ENCODE measurements around the gene NDP.

NDP gene, protein sequence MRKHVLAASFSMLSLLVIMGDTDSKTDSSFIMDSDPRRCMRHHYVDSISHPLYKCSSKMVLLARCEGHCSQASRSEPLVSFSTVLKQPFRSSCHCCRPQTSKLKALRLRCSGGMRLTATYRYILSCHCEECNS

DNA sequence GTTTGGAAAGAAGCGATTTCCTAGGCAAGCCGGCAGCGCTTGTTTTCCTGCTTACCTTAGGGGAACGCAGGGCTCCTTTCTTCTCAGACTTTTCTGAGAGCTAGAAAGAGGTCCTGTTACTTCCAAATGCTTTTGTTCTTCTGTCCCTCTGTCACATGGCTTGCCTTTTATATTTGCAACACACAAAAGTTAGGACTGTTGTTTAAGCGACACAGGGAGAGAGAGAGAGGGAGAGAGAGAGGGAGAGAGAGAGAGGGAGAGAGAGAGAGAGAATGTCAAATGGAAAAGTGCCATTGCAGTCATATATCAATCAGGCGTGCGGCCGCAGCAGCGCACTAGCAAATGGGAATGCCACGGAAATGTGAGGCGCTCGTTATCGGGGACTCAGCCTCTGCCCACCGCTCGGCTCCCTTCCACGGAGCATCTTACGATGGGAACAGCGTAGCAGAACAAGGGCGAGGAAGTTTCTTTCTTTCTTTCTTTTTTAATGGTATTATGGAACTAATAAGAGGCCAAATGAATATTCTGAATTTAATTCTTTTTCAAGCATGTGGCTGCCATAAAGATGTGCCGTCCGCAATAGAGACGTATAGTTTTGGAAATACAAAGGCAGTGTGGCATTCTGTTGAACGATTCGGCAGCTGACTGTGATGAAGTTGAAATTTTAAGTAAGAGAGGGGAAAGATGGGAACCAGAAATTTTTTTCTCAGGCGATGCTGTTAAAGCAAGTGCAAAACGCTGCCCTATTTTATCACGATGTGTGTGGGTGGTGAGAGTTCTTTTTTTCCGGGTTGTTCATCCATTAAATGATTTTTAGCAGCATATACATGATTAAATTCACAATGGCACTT, at the start of gene NDP:
NDP (minus strand) TSS at position 142 of the 851 bp plus-strand sequence. CDS start 14,745 bp downstream, outside the sequence.
- no peak for DNase-seq (ENCODE audit: low spot score)

DNA sequence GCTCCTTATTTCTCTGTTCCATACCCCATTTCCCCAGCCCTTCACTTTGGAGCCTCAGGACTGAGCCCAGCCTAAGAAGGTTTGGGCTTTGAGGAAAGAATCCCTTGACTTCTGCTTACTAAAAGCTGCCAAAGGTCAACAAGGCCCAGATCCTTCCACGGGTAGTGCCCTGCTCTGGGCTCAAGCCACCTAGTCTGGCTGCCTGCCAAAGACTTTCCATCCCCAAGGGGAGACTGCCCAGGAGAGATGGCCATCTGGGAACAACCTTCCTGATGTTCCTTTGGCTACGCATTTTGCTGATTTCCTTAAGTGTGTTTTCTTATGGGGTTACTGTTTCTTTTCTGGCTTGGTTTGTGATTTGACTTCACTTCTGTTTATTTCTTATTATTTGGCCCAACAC, 49.8 kb upstream of the NDP start:
- no peak for DNase-seq (ENCODE audit: low spot score)

DNA sequence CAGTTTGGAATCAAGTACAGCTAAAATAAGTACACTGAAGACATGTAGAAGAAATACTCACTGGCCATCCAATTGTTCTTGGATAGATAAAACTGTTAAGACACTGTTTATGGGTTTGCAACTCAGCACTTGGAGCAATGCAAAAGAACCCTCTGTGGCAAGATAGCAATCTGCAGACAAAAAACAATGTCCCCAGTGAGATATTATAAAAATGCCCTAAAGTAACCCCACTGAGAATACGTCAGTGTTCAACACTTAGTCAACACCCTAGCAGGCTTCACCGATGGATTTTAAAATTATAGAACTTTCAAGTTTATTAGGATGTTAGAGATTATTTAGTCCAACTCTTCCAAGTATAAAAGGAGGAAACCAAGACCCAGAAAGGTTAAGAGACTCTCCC, 47.5 kb upstream of the NDP start:
- no peak for DNase-seq (ENCODE audit: low spot score)

DNA sequence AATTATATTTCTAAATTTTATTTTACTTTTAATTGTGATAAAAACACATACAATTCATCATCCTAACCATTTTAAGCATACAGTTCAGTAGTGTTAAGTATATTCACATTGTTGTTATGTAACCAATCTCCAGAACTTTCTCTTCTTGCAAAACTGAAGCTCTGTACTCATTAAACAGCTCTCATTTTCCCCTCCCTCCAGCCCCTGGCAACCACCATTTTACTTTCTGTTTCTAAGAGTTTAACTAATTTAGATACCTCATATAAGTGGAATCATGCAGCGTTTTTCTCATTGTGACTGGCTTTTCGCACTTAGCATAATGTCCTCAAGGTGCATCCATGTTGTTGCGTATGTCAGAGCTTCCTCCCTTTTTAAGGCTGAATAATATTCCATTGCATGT, 46.7 kb upstream of the NDP start:
- DNase-seq (ENCODE audit: low spot score) = no peak

DNA sequence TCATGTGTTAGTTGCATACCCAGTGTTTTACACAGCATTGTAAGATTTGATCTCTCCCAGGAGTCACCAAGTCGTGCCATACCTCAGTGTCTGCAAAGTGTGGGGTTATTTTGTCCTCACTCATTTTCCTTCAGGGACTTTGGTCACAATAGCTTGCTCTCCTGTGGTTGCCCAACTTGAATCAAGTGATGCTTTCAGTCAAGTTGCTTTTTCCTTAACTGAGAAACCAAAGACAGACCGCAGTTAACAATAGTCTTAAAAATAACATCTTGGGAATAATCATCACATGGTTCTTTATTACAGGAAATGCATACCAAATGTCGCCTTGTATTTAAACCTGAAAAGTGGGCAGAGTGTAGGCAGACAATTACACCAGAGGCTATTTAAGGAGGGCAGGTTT, 44.5 kb upstream of the NDP start:
- DNase-seq (ENCODE audit: low spot score) = no peak

DNA sequence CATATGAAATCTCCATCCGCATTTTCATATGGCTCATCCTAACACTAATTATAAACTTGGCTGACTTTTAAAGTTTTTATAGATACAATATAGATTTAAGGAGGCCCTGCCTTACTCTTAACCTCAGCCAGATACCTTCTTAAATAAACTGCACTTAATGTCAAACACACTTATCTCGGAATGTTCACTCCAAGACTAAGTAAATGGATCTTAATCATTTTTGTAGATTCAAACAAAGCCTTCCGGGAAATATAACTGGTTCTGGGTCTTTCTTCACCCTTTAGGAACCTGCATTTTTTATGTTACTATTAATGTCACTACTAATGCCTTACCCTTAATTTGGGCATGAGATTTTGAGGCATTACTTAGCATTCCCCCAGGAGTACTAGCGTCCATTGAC, 43.7 kb upstream of the NDP start:
- DNase-seq (ENCODE audit: low spot score) = no peak

DNA sequence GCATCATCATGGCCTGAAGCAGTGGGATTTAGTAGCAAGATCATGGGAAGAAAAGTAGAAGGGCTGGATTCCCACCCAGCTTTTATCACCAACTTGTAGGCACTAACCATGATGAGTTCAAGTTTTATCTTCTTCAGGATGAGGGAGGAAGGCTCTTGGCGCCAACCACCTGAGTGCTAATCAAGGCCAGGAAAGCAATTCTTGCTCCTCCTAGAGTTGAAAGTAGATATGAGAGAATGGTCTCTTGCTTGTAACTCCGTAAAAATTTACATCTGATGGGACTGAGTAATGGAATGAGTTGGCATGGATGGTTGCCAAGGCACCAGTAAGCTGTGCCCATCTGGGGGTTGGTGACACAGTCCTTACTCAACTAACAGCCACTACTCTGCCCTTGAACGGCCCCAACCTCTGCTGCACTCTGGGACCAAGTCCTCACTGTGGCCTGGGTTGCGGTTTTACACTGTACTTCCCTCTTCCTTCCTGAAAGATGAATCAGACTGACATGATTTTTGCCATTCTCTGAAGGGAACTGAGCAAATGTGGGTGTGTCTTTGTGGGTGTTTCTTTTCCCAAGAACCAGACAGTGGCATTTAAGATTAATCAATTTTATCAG, 39.4 kb upstream of the NDP start:
- DNase-seq (ENCODE audit: low spot score) = no peak

DNA sequence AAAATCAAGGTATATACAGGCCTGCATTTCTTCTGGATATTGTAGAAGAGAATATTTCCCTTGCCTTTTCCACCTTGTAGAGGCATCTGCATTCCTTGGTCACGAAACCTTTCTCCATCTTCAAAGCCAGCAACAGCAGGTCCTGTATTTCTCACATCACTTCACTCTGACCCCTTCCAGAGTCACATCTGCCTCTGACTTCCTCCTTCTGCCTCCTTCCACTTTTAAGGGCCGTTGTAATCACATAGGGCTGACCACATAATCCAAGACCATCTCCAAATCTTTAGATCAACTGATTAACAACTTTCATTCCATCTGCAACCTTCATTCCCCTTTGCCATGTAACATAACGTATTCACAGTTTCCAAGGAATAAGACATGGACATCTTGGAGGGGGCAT, 38.3 kb upstream of the NDP start:
- DNase-seq (ENCODE audit: low spot score) = no peak

DNA sequence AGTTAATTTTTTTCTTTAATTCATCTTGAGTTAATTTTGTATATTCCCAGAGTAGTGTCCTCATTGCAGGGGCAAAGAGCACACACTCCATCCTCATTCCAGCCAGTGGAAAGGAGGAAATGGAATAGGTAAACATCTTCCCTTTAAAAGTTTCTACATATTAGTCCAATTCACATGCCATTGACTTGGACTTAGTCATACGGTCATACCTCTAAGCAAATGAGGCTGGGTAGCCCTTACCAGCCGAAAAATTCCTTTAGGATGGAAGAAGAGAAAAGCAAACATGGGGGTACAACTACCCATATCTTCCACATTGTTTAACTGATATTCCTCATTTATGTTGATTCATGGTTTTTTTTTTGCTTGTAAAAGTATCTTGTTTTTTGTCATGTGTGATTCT, 37.4 kb upstream of the NDP start:
- no peak for DNase-seq (ENCODE audit: low spot score)

DNA sequence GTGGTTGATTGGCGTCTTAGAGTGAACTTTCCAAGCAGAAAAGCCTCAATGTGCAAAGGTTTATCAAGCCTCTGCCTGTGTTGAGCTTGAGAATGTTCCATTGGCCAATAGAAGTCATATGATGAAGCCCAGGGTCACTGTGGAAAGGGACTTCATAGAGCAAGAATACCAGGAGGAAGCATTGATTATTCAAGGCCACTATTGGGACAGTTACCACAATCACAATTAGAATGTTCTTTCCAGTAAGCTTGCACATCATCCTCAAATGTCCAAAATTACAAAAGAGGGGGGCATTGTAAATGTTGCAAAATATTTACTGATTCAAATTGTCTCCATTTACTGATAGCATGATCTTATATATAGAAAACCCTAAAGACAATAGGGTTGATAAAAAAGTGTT, 32.9 kb upstream of the NDP start:
- no peak for DNase-seq (ENCODE audit: low spot score)

DNA sequence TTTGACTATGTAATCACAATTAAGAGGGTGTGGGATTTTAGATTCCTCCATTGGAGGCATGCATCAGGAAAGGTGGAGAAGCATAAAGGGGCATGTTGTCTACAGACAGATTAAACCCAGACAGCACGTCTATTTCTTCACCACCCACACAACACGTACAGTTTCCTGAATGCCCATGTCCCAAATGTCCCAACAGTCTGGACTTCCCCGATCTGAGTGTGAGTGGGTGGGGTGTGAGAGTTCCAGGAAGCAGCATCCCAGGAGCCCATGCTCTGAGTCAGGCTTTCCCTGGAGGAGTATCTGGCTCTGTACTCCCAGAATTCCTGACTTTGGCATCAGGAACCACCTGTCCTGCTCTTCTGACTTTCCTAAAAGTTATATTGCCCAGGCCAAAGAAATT, 30.8 kb upstream of the NDP start:
- no peak for DNase-seq (ENCODE audit: low spot score)

DNA sequence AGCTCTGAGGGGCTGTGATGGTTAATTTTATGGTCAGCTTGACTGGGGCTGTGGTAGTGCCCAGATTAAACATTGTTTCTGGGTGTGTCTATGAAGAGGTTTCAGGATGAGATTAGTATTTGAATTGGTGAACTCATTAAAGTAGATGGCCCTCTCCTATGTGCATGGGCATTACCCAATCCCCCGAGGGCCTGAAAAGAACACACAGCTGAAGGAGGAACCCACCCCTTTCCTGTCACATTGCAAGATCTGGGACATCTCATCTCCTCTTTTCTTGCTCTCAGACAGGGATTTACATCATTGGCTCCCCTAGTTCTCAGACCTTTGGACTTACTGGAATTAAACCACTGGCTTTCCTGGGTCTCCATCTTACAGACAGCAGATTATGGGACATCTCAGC, 29.4 kb upstream of the NDP start:
- DNase-seq (ENCODE audit: low spot score) = no peak

DNA sequence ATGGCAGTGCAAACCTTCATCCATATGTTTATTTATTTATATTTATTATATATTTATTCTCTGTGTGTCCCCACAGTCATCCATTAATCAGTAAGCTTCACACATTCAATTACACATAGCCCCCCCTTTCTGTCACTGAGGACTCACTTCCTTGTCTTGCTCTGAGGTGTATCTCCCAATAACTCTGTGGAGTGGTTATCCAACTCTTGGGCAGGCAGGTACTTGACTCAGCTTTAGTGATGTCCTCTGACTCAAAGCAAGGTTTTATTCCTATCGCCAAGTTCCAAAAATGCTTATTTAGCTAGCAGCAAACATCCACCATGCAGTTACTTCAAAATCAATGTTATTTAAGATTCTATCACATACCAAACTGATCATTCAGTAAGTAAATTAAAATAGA, 25.2 kb upstream of the NDP start:
- no peak for DNase-seq (ENCODE audit: low spot score)

DNA sequence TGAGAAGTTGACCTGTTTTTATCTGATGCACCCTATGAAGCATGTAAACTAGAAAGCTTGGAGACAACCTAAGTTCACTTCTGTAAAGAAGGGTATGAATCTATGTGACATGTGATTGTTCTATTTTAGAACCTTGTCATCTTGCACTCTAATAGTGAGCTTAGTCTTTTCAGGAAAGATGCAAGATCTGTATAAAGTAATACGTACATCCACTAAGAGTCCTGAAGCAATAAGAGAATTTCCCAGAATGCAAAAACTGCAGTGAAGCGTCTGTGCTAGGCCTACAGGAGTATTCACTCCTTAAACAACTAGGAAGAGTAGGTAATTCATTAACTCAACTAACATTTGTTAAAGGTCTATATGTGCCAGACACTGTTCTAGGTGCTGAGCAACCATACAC, 23.3 kb upstream of the NDP start:
- DNase-seq (ENCODE audit: low spot score) = no peak

DNA sequence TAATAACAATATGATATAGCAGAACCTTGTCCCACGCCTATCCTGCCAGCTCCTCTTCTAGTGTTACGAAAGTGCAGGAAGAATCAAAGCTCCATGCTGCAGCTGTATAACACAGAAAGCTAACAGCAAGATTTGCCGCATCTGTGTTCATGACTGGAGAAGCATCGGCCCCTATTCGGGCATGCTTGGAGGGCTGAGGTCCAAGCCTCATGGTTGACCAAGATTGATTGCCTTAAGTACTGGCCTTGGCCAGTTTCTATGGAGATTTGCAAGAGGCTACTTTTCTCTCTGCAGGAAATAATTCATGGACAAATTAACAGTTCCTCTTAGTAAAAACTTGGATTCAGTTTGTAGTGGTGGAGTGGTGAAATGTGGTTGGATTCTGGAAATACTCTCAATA, 12.9 kb upstream of the NDP start:
- DNase-seq (ENCODE audit: low spot score) = no peak

DNA sequence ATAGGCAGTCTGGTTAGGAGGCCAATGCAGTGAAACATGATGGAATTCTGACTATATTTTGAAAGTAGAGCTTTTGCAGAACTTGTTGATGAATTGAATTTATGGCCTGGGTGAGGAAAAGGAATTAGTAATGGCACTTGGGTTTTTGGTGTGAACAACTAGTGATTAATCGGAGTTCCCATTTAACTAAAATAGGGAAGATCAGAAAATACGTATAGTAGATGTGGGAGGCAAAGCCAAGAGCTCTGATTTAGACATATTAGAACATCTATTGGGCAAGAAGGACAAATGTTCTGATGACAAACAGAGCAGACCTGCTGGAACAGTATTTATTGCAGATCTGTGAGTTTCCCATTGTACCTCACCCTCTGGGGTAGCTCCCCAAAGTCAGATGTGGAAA, 12.3 kb upstream of the NDP start:
- no peak for DNase-seq (ENCODE audit: low spot score)

DNA sequence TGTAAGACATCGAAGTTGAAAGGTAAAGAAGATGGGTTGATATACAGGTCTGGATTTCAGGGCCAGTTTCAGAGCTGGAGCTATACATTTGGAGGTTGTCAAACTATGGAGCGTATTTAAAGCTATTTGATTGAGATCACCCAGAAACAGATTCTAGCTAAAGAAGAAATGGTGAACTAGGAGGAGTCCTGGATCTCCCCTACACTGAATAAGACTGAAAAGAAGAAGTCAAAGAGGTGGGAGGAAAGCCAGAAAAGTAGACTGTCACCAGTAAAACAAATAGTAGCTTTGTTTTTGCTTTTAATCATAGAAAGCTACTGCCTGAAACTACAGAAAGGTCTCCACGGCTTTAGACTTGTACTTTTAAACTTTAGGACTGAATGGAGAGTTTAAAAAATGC, 5.0 kb upstream of the NDP start:
- DNase-seq (ENCODE audit: low spot score) = no peak

DNA sequence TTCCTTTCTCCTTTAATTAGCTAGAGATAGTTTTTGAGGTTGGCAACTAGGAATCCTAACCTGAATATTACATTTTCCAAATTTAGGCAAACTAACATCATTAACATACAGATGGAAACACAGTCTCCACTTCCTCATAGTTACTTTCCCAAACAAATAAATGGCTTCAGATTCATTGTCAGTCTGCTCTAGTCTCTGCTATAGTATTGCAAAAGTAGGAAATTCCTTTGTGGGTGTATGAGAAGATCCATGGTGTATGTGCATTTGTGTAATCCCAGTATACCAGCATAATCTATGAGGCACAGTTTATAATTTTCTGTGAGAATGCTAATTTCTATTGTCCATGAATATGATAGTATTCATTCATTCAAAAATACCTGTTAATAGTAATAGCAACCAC, 3.0 kb upstream of the NDP start:
- no peak for DNase-seq (ENCODE audit: low spot score)

DNA sequence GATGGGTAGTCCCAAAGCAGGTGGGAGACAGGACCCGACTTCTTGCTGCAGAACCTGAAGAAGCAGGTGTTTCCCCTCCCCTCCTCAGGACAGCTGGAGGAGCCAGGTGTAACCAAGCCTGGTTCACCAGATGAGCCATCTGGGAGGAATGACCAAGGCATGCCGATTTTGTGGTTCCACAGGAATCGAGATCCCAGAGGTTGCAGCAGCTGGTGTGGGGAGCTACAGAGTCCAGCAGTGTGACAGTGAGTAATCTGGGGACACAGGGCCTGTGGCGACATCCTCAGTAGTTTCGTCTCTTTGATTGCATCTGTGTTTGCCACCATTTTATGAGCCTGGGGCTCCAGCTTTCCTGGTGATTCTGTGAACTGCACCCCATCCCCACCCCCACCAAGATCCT, 2.6 kb upstream of the NDP start:
- no peak for DNase-seq (ENCODE audit: low spot score)

DNA sequence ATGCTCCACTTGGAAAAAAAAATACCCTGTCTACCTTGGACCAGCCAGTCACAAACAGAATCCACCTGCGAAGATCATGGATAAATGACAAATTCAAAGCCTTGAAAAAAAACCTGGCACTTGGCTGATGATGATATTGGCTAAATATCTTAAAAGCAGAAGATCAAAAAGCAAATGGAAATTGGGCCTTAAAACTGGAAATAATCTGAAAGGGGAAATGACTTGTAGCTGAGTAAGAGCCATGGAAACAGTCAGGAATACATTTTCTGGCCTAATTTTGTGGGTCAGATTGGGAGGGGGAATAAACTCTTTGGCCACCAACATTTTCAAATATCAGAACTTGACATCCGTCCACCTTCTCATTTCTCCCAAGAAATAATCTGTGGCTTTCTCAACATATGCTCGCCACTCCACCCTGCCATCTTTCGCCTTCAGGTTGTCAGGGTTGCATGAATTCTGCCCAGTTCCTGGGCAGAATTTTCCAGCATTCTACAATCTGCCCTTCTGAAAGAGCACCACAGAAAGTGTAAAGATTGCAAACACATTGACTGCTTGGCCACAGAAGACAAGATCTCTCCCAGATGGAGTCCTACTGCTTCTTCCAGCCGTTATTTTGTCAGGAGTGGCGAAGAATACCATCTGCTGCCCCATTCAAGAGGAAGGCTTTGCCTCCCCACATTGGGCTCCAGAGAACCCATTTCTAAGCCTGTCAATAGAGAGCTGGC, 1.7 kb upstream of the NDP start:
- no peak for DNase-seq (ENCODE audit: low spot score)

DNA sequence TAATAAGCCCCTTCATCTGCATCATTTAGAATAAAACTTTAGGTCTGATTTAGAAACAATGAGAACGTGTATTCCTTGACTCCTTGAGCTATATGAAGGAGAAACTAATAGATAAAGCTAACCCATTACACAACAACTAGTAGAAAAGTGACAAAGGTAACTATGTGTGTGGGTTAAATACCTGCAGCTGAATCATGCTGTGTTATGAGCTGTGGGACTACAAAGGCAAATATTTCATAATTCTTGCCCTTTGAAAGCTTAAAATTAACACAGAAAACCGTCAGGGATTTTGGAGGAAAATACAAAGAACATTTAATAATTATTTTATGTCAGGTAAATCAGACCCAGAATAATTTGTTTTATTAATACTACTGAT, 898 bp upstream of the NDP start:
- no peak for DNase-seq (ENCODE audit: low spot score)

DNA sequence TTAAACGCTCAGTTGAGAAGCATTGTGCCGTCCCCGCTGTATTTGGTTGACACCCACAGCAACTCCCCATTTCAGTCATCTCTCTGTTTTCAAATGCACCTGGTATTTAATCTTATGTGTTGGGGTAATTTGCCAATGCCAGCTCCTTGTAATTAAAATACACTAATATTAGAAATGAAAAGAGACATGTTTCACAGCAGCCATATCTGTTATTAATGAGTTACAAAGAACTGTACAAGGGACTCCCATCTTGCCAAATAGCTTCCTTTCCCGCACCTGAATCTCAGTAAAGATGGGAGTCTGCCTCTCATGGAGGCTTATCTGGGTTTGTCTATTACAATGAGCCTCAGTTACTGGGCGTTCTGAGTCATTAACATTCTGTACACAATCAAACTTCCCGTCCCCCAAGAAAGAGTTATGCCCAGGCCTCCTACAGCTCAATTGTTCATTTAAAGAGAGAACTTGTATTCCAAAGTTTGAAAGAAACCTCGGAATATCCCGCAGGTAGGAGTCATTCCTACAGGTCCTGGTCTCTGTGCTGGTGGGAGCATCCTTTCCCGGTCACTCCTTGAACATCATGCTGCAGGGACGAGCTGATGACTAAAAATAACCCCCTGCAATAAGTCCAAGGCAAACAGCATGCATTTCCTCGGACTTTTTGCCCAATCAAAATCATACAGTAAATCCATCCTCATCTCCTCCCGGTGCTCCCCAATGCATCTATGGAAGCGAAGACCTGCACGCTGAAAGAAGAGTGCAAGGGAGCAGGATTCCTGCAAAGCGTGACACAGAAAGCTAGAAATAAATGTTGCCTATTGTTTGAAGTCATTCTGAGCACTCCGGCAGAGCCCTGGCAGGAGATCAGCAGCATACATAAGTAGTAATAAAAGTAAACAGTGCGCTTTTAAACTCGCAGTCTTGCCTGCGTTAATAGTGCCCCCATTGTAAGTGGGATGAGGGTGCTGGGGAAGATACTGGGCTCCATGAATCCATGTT, 926 bp downstream of the NDP start:
- no peak for DNase-seq (ENCODE audit: low spot score)

Measured in D341Med (cell line).